Lung (tissue), 12 donors: ENCODE data around the gene MAGI2. TPM values are rescaled to one million over a fixed set of nuclear protein-coding genes. Genes with fewer than 3 reads are reported as not detected.

Experiments
- ATAC-seq: fragments of 200-7000 bp; cut with Tn5 transposase; one replicate; pipeline ENCODE4 v1.9.1; 2020; ENCODE audit warnings: moderate number of reproducible peaks; ENCODE audit not compliant: insufficient read depth, low FRiP score
- DNase-seq, 3 donors: peaks; one replicate each; pipeline ENCODE4 v3.0.0-alpha.2; 2013 to 2017
- H3K27ac ChIP-seq, 2 donors: one replicate each; pipeline ENCODE4 v1.5.1; 2013; ENCODE audit warnings: mild to moderate bottlenecking in 2 of 2, moderate library complexity in 2 of 2, control low read depth in 1 of 2, inconsistent platforms in 1 of 2, low read depth in 1 of 2, low read length in 1 of 2
- H3K27me3 ChIP-seq, 3 donors: one replicate each; pipeline ENCODE4 v1.5.1; 2013; ENCODE audit warnings: low read length in 2 of 3; ENCODE audit not compliant: control insufficient read depth in 3 of 3, insufficient read depth in 3 of 3
- H3K36me3 ChIP-seq, 4 donors: one replicate each; pipeline ENCODE4 v1.5.1; 2013; ENCODE audit warnings: low read length in 4 of 4, mild to moderate bottlenecking in 1 of 4, moderate library complexity in 1 of 4; ENCODE audit not compliant: control insufficient read depth in 4 of 4, insufficient read depth in 4 of 4
- H3K4me1 ChIP-seq, 5 donors: one replicate each; pipeline ENCODE4 v1.5.1; 2013; ENCODE audit warnings: low read length in 5 of 5, mild to moderate bottlenecking in 2 of 5, moderate library complexity in 1 of 5; ENCODE audit not compliant: control insufficient read depth in 5 of 5, insufficient read depth in 5 of 5
- H3K4me3 ChIP-seq: one replicate; pipeline ENCODE4 v1.5.1; 2013; ENCODE audit warnings: mild to moderate bottlenecking, control low read depth, moderate library complexity
- H3K9ac ChIP-seq, 2 donors: one replicate each; pipeline ENCODE4 v1.5.1; 2013; ENCODE audit warnings: low read length in 2 of 2, control low read depth in 1 of 2; ENCODE audit not compliant: insufficient read depth in 1 of 2
- H3K9me3 ChIP-seq, 4 donors: one replicate each; pipeline ENCODE4 v1.5.1; 2013; ENCODE audit warnings: low read length in 3 of 4, mild to moderate bottlenecking in 1 of 4, moderate library complexity in 1 of 4; ENCODE audit not compliant: control insufficient read depth in 4 of 4, insufficient read depth in 3 of 4
- CTCF ChIP-seq: IDR thresholded peaks from 2 replicates; pipeline ENCODE4 v1.5.1; 2012; ENCODE audit warnings: mild to moderate bottlenecking; ENCODE audit errors: control extremely low read depth, extremely low read depth
- WGBS, 2 donors: extraction: QIAGEN DNeasy Blood & Tissue Kit; methylation state at CpG; one replicate each; pipeline ENCODE4 v1.1.7; 2013; 5-methylcytosine and 5-hydroxymethylcytosine counted together
- polyA plus RNA-seq, 2 donors: library from polyadenylated mRNA; stranded (reverse); fragments of 200-250 nt; gene quantifications; one replicate each; pipeline ENCODE4 v1.2.1, GENCODE V29; 2013
- total RNA-seq, 2 donors: library from RNA; depleted of rRNA in 1 of 2; stranded (reverse); fragments of >200 nt in 1 of 2; gene quantifications; one replicate each; pipeline ENCODE4 v1.2.1, GENCODE V29; 2014 to 2021
- donor health status: control.
- donor health status: control.
- donor health status: Bipolar disorder and iron deficiency.
- donor health status: healthy.
- donor health status: DM: yes; HTN: yes; CAD: no.

The MAGI2 gene
- total and polyA plus RNA-seq, 4 donors = 0.94 to 18.0 (median 5.3) TPM

- ATAC-seq (no peak), DNase-seq (no peak)
- TF ChIP-seq CTCF = no peak
- peaks cover 0 to 3% (median under 1%) of the 10 kb centered on the region in 4 donors for H3K9me3 ChIP-seq
- no peaks in the 10 kb centered on the region for H3K27me3 ChIP-seq
- no peak overlapping the region for H3K4me3 ChIP-seq
- H3K9ac ChIP-seq = no peak overlapping the region
- no peaks in the 10 kb centered on the region for H3K36me3 ChIP-seq
- no peak overlapping the region for H3K27ac ChIP-seq
- peaks cover 0 to 2% (median 0%) of the 10 kb centered on the region in 5 donors for H3K4me1 ChIP-seq
These were observed 360.0 kb downstream of the MAGI2 start for GRCh38 chr7:79093421-79093820.

- Histone ChIP-seq H3K4me1 (no peaks in the 10 kb centered on the region), H3K27ac (no peak overlapping the region), H3K9me3 (peaks cover 0 to 3% (median under 1%) of the 10 kb centered on the region in 4 donors), H3K9ac (no peak overlapping the region), H3K4me3 (no peak overlapping the region), H3K36me3 (no peaks in the 10 kb centered on the region), H3K27me3 (no peaks in the 10 kb centered on the region)
- no peak for TF ChIP-seq CTCF
- WGBS, 2 donors = 72 to 79% methylated on average over 2 of the region's 2 CpGs
- ATAC-seq (no peak), DNase-seq (no peak)
These were observed 361.8 kb downstream of the MAGI2 start for GRCh38 chr7:79091661-79092060.

- no peak for TF ChIP-seq CTCF
- Histone ChIP-seq H3K27me3 (no peaks in the 10 kb centered on the region), H3K36me3 (no peaks in the 10 kb centered on the region), H3K4me3 (no peak overlapping the region), H3K4me1 (no peaks in the 10 kb centered on the region), H3K27ac (no peak overlapping the region), H3K9me3 (peaks cover 0 to 2% (median under 1%) of the 10 kb centered on the region in 4 donors), H3K9ac (no peak overlapping the region)
- ATAC-seq (no peak), DNase-seq (no peak)
- 78 to 83% methylated on average over 4 of the region's 4 CpGs for WGBS, 2 donors
These were observed 362.5 kb downstream of the MAGI2 start for GRCh38 chr7:79091011-79091410.

GRCh38 chr7:79090543-79090942, 362.9 kb downstream of the MAGI2 start:
- no peak overlapping the region for H3K27ac ChIP-seq
- ATAC-seq = no peak
- no peaks in the 10 kb centered on the region for H3K4me1 ChIP-seq
- H3K9ac ChIP-seq = no peak overlapping the region
- H3K4me3 ChIP-seq = no peak overlapping the region
- 29 to 40% methylated on average over 4 of the region's 4 CpGs for WGBS, 2 donors
- H3K36me3 ChIP-seq = no peaks in the 10 kb centered on the region
- no peaks in the 10 kb centered on the region for H3K27me3 ChIP-seq
- no peak for DNase-seq
- no peak for TF ChIP-seq CTCF
- H3K9me3 ChIP-seq = peaks cover 0 to 2% (median under 1%) of the 10 kb centered on the region in 4 donors
